ENCODE data around the gene KIF21A.

GRCh38 chr12:39329018-39329417, 113.9 kb downstream of the KIF21A start:
- TF ChIP-seq RNF2 (conservative IDR thresholded peaks at IDR 0.05; ENCODE audit: low read depth), result no peak
- no peak for TF ChIP-seq JUND (CRISPR knock-in tag; IDR thresholded peaks at IDR 0.05)
- TF ChIP-seq BHLHE40 (IDR thresholded peaks at IDR 0.05; ENCODE audit: low read length), result no peak
- no peak for TF ChIP-seq HNRNPK (IDR thresholded peaks at IDR 0.05; ENCODE audit: low read depth, low read length, poor library complexity, severe bottlenecking)
